Measurements from ENCODE around the gene ANO1. TPM values are rescaled to one million over a fixed set of nuclear protein-coding genes. Genes with fewer than 3 reads are reported as not detected.

Gene ANO1
- polyA plus RNA-seq, 2 of the 4 experiments (the other 2 are of a cell fraction) = 0.27 to 0.44 TPM

DNA sequence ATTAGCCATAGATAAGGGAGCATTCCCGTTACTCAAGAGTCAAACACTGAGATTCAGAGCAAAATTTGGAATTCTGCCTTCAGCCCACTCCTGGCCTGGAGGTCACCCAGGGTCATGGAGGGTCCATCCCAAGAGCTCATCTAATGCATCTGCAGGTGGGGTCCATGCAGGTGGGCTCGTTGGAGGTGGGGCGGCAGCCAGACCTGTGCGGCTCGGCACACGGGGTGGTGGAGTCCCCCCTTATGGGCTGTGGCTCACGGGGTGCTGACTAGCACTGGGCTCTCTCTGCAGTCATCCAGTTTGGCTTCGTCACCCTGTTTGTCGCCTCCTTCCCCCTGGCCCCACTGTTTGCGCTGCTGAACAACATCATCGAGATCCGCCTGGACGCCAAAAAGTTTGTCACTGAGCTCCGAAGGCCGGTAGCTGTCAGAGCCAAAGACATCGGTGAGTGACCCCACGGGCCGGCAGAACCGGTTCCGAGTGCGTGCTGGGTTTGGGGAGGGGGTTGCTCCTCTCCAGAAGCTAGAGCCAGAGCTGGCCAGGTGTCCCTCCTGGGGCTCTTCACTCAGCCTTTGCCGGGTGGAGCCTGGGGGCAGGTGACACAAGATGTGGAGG lies 92.6 kb downstream of the ANO1 start:
- ChIA-PET POLR2A (no interaction called here), CTCF (interaction anchor here (0.9 to 1.6 kb wide), 5 partner anchors 10 to 256 kb away, joined by 3 to 7 read pairs (median 4); no protein-coding TSS in a partner anchor)
- ATAC-seq (no peak), DNase-seq (ENCODE audit: low read depth in 1 of 2, low spot score in 1 of 2) (no peak), FAIRE-seq (no peak)
- no peak overlapping the region for H3K27ac ChIP-seq
- no peaks in the 10 kb centered on the region for H3K9me3 ChIP-seq
- no peak overlapping the region for H3K4me3 ChIP-seq
- TF ChIP-seq EP300 (IDR thresholded peaks at IDR 0.05) (no peak), NR3C1 (IDR thresholded peaks at IDR 0.05) (no peak)
- TF ChIP-seq, protein P1, sequence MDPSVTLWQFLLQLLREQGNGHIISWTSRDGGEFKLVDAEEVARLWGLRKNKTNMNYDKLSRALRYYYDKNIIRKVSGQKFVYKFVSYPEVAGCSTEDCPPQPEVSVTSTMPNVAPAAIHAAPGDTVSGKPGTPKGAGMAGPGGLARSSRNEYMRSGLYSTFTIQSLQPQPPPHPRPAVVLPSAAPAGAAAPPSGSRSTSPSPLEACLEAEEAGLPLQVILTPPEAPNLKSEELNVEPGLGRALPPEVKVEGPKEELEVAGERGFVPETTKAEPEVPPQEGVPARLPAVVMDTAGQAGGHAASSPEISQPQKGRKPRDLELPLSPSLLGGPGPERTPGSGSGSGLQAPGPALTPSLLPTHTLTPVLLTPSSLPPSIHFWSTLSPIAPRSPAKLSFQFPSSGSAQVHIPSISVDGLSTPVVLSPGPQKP (IDR thresholded peaks at IDR 0.05; ENCODE audit: low read depth, low read length) = no peak
- H3K4me1 ChIP-seq = no peaks in the 10 kb centered on the region
- WGBS (ENCODE audit: missing lambda C conversion rate) = 92% methylated on average over 11 of the region's 22 CpGs
- H3K4me2 ChIP-seq = no peak overlapping the region

DNA sequence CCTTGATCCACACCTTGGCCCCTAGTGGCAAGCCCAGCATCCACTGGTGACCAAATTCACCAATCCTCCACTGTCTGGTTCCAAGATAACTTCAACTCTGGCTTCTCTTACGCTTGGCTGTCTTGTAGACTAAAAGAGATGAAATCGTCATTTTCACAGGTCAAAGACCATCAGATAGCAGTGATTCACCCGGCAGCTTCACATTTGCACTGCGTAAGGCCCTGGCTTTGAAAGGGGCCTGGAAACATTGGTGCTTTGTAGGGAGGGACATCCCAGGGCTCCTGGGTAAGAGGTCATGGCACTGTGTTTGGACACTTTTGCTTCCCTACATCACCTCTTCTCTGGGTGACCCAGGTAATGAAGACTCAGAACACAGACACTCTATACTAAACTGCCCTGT lies 94.9 kb downstream of the ANO1 start:
- no peaks in the 10 kb centered on the region for H3K4me1 ChIP-seq
- 67% methylated on average over 4 of the region's 4 CpGs for WGBS (ENCODE audit: missing lambda C conversion rate)
- no peak for TF ChIP-seq SREBF2 (IDR thresholded peaks at IDR 0.05)
- H3K27ac ChIP-seq = no peak overlapping the region
- H3K9me3 ChIP-seq = no peaks in the 10 kb centered on the region
- CTCF ChIA-PET = interaction anchor here (0.6 to 2.4 kb wide), 6 partner anchors 10 to 258 kb away, joined by 3 to 9 read pairs (median 6); no protein-coding TSS in a partner anchor
- FAIRE-seq (no peak), DNase-seq (ENCODE audit: low read depth in 1 of 2, low spot score in 1 of 2) (no peak), ATAC-seq (no peak)
- POLR2A ChIA-PET = no interaction called here
- H3K4me3 ChIP-seq = no peak overlapping the region
- H3K4me2 ChIP-seq = no peak overlapping the region

DNA sequence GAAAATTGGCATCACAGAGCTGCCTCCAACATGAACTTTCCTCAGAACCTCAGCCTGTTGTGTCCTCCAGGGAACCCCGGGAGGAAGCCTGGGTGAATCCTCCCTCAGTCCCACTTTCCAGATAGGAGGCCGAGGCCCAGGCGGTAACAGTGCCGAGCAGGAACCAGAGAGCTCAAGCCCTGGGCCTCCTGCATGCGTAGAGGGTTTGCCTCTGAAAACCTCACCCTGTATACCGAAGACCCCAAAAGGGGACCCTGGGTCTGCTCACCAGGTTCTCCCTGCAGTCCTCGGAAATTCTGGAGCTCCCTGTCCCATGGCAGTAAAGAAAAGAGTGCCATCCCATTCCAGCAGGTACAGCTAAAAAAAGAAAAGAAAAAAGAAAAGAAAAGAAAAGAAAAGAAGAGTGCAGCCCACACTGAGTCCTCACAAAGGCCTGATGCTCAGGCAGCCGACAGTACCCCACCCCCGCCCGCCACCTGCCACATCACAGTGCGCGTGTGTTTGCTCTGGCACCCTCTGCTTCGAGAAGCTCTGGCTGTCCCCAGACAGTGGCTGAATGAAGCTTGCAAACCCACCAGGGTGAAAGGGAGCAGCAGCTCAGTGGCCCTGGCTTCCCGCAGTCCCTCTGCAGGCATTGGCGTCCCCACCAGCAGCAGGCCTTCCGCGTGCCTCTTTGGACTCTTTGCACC lies 96.6 kb downstream of the ANO1 start:
- Histone ChIP-seq H3K4me3 (no peak overlapping the region), H3K4me1 (no peaks in the 10 kb centered on the region), H3K27ac (no peak overlapping the region), H3K9me3 (no peaks in the 10 kb centered on the region), H3K4me2 (no peak overlapping the region)
- TF ChIP-seq, protein P1 (IDR thresholded peaks at IDR 0.05; ENCODE audit: low read depth, low read length) = no peak
- TF ChIP-seq NR3C1 (IDR thresholded peaks at IDR 0.05) = no peak
- TF ChIP-seq, protein P2, sequence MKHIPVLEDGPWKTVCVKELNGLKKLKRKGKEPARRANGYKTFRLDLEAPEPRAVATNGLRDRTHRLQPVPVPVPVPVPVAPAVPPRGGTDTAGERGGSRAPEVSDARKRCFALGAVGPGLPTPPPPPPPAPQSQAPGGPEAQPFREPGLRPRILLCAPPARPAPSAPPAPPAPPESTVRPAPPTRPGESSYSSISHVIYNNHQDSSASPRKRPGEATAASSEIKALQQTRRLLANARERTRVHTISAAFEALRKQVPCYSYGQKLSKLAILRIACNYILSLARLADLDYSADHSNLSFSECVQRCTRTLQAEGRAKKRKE (CRISPR knock-in tag; IDR thresholded peaks at IDR 0.05; ENCODE audit: low read depth) = no peak
- TF ChIP-seq POLR2A (IDR thresholded peaks at IDR 0.05; ENCODE audit: low read length) = no peak
- no peak for TF ChIP-seq EHMT2 (IDR thresholded peaks at IDR 0.05; ENCODE audit: low read depth)
- TF ChIP-seq MYC (IDR thresholded peaks at IDR 0.05; ENCODE audit: borderline replicate concordance, low read length) = no peak
- TF ChIP-seq ZC3H11A (IDR thresholded peaks at IDR 0.05) = no peak
- FAIRE-seq = no peak
- 87% methylated on average over 16 of the region's 17 CpGs for WGBS (ENCODE audit: missing lambda C conversion rate)
- DNase-seq (ENCODE audit: low read depth in 1 of 2, low spot score in 1 of 2) = no peak
- POLR2A ChIA-PET = no interaction called here
- ATAC-seq = no peak
- CTCF ChIA-PET = interaction anchor here (0.8 to 2.4 kb wide), 13 partner anchors 9 to 505 kb away, joined by 3 to 8 read pairs (median 4); no protein-coding TSS in a partner anchor

DNA sequence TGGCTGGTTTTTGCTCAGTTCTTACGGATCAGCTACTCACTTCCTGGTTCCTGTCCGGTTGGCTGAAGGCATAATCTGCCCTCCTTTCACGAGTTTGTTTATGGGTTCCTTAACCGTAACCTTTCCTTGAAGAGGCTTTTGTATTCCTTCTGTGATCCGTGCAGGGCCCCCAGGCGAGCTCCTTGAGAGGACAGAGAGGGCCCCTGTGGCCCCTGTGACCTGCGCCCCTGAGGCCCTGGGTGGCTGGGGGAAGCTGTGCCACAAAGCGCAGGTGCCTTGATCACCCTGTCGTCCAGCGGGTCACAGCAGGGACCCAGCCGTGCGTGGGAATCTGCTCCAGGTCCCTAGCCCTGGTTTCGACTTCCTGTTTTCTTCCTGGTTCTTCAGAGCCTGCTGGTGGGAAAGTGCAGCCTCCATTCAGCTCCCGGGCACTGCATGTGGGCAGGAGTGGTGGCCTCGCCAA lies 97.2 kb downstream of the ANO1 start:
- ATAC-seq (no peak), FAIRE-seq (no peak), DNase-seq (ENCODE audit: low read depth in 1 of 2, low spot score in 1 of 2) (no peak)
- 84% methylated on average over 15 of the region's 15 CpGs for WGBS (ENCODE audit: missing lambda C conversion rate)
- ChIA-PET POLR2A (no interaction called here), CTCF (interaction anchor here (0.6 to 2.4 kb wide), 12 partner anchors 9 to 506 kb away, joined by 3 to 8 read pairs (median 4); no protein-coding TSS in a partner anchor)
- Histone ChIP-seq H3K27ac (no peak overlapping the region), H3K9me3 (no peaks in the 10 kb centered on the region), H3K4me3 (no peak overlapping the region), H3K4me1 (no peaks in the 10 kb centered on the region), H3K4me2 (no peak overlapping the region)
- TF ChIP-seq CBX8 (IDR thresholded peaks at IDR 0.05) = no peak
- TF ChIP-seq HEYL (CRISPR knock-in tag; IDR thresholded peaks at IDR 0.05) = no peak
- no peak for TF ChIP-seq EHF (CRISPR knock-in tag; IDR thresholded peaks at IDR 0.05)
- TF ChIP-seq, protein P3, sequence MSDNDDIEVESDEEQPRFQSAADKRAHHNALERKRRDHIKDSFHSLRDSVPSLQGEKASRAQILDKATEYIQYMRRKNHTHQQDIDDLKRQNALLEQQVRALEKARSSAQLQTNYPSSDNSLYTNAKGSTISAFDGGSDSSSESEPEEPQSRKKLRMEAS (IDR thresholded peaks at IDR 0.05) = no peak
- TF ChIP-seq HDAC2 (IDR thresholded peaks at IDR 0.05) = no peak
- TF ChIP-seq SREBF2 (IDR thresholded peaks at IDR 0.05) = no peak
- no peak for TF ChIP-seq EHMT2 (IDR thresholded peaks at IDR 0.05; ENCODE audit: low read depth)
- no peak for TF ChIP-seq ZFP36 (IDR thresholded peaks at IDR 0.05; ENCODE audit: borderline replicate concordance, partially characterized antibody)
- TF ChIP-seq KDM1A (IDR thresholded peaks at IDR 0.05; ENCODE audit: low read depth) = no peak
- TF ChIP-seq NR3C1 (IDR thresholded peaks at IDR 0.05) = no peak
- TF ChIP-seq PHF8 (IDR thresholded peaks at IDR 0.05; ENCODE audit: borderline replicate concordance, low read depth) = no peak
- no peak for TF ChIP-seq CHD2 (IDR thresholded peaks at IDR 0.05; ENCODE audit: low read length, partially characterized antibody)
- no peak for TF ChIP-seq FOXS1 (CRISPR knock-in tag; IDR thresholded peaks at IDR 0.05)
- no peak for TF ChIP-seq BHLHE40 (IDR thresholded peaks at IDR 0.05; ENCODE audit: low read depth, low read length)
- no peak for TF ChIP-seq NFE2L2 (conservative IDR thresholded peaks at IDR 0.05; ENCODE audit: low read length)
- TF ChIP-seq, protein P4, sequence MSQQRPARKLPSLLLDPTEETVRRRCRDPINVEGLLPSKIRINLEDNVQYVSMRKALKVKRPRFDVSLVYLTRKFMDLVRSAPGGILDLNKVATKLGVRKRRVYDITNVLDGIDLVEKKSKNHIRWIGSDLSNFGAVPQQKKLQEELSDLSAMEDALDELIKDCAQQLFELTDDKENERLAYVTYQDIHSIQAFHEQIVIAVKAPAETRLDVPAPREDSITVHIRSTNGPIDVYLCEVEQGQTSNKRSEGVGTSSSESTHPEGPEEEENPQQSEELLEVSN (IDR thresholded peaks at IDR 0.05; ENCODE audit: borderline replicate concordance, low read depth) = no peak
- TF ChIP-seq, protein P5, sequence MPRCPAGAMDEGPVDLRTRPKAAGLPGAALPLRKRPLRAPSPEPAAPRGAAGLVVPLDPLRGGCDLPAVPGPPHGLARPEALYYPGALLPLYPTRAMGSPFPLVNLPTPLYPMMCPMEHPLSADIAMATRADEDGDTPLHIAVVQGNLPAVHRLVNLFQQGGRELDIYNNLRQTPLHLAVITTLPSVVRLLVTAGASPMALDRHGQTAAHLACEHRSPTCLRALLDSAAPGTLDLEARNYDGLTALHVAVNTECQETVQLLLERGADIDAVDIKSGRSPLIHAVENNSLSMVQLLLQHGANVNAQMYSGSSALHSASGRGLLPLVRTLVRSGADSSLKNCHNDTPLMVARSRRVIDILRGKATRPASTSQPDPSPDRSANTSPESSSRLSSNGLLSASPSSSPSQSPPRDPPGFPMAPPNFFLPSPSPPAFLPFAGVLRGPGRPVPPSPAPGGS (IDR thresholded peaks at IDR 0.05) = no peak

All from A549 (cell line).